Measurements from ENCODE around the gene ADCY1.

Gene ADCY1

DNA sequence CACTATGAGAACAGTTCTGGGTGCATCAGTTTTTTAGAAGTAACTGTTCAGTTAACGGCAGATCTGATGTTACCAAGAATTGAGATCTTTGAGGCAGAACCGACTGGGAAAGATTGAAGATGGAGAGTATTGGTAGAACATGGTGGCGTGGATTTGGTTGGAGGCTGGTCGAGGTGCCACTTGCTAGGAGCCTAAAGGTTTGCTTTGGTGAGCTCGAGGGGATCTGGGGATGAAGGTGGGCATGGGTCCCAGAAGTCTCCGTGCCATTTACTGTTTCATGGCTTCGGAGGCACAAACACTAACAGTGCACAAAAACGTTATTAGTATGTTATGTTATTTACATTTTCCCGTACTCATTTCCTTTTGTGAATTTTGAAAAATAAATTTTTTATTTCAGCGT, 81.4 kb downstream of the ADCY1 start:
- H3K27ac ChIP-seq = no peak overlapping the region
- H3K36me3 ChIP-seq (replicated peaks) = no peaks in the 10 kb centered on the region
- no peaks in the 10 kb centered on the region for H3K27me3 ChIP-seq (replicated peaks)
- H3K4me3 ChIP-seq (ENCODE audit: low read depth, low read length) = no peak overlapping the region
- TF ChIP-seq, protein P1, sequence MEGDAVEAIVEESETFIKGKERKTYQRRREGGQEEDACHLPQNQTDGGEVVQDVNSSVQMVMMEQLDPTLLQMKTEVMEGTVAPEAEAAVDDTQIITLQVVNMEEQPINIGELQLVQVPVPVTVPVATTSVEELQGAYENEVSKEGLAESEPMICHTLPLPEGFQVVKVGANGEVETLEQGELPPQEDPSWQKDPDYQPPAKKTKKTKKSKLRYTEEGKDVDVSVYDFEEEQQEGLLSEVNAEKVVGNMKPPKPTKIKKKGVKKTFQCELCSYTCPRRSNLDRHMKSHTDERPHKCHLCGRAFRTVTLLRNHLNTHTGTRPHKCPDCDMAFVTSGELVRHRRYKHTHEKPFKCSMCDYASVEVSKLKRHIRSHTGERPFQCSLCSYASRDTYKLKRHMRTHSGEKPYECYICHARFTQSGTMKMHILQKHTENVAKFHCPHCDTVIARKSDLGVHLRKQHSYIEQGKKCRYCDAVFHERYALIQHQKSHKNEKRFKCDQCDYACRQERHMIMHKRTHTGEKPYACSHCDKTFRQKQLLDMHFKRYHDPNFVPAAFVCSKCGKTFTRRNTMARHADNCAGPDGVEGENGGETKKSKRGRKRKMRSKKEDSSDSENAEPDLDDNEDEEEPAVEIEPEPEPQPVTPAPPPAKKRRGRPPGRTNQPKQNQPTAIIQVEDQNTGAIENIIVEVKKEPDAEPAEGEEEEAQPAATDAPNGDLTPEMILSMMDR (IDR thresholded peaks at IDR 0.05; ENCODE audit: low read depth, low read length, missing control alignments) = no peak
- in situ Hi-C loops (cut with HindIII; ENCODE audit: low pct_ligation_motif_present, low sequenced_read_pairs) = no loop called here
- no peak for DNase-seq

DNA sequence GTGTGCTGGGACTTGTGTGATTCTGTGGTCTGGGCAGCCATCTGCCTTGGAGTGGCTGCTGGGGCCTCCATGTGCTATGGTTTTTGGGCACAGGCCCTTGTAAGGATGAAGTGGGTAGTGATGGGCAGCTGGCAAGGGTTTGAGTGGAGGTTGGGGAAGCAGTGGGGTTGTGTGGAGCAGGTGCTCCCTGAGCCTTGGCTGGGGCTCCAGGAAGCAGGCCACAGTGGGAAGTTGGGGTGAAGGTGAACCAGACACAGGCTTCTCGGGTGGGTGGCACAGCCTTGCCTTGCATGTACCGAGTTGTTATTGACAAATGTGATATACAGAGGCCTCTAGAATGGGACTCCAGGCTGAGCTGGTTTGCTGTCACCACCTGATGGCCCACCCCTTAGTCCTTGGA, 82.3 kb downstream of the ADCY1 start:
- in situ Hi-C loops (cut with HindIII; ENCODE audit: low pct_ligation_motif_present, low sequenced_read_pairs) = no loop called here
- TF ChIP-seq, protein P1 (IDR thresholded peaks at IDR 0.05; ENCODE audit: low read depth, low read length, missing control alignments) = no peak
- Histone ChIP-seq H3K4me3 (ENCODE audit: low read depth, low read length) (no peak overlapping the region), H3K27ac (no peak overlapping the region), H3K27me3 (replicated peaks) (no peaks in the 10 kb centered on the region), H3K36me3 (replicated peaks) (no peaks in the 10 kb centered on the region)
- DNase-seq = no peak

DNA sequence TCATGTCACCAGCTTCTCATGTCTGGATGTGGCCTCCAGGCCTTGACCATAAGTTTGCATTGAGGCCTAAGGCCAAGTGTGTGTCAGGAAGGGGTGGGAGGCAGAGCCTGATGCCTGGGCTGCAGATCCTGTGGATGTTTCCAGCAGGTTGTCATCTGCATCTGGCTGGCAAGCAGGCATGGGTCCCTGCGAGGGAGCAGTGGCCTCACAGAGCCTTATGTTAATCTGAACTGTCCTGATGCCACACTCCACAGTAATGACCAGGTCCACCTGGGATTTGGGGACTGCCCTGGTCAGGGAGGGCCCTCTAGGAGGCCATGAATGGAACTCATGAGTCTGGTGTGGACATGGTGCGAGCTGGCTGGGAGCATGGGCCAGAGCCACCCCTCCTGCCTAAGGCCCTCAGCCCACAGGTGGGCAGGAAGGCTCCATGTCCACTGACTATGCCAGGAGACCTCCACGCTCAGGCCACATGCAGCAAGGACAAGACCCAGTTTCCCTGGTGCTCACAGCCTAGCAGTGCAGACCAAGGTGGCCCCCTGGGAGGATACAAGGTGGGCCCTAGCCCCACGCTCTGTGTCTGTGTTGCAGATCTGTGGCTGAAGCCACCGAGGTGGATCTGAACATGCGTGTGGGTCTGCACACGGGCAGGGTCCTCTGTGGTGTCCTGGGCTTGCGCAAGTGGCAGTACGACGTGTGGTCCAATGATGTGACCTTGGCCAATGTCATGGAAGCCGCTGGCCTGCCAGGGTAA, 83.1 kb downstream of the ADCY1 start:
- in situ Hi-C loops (cut with HindIII; ENCODE audit: low pct_ligation_motif_present, low sequenced_read_pairs) = no loop called here
- Histone ChIP-seq H3K4me3 (ENCODE audit: low read depth, low read length) (no peak overlapping the region), H3K36me3 (replicated peaks) (no peaks in the 10 kb centered on the region), H3K27ac (no peak overlapping the region), H3K27me3 (replicated peaks) (no peaks in the 10 kb centered on the region)
- no peak for DNase-seq
- TF ChIP-seq, protein P1 (IDR thresholded peaks at IDR 0.05; ENCODE audit: low read depth, low read length, missing control alignments) = no peak

DNA sequence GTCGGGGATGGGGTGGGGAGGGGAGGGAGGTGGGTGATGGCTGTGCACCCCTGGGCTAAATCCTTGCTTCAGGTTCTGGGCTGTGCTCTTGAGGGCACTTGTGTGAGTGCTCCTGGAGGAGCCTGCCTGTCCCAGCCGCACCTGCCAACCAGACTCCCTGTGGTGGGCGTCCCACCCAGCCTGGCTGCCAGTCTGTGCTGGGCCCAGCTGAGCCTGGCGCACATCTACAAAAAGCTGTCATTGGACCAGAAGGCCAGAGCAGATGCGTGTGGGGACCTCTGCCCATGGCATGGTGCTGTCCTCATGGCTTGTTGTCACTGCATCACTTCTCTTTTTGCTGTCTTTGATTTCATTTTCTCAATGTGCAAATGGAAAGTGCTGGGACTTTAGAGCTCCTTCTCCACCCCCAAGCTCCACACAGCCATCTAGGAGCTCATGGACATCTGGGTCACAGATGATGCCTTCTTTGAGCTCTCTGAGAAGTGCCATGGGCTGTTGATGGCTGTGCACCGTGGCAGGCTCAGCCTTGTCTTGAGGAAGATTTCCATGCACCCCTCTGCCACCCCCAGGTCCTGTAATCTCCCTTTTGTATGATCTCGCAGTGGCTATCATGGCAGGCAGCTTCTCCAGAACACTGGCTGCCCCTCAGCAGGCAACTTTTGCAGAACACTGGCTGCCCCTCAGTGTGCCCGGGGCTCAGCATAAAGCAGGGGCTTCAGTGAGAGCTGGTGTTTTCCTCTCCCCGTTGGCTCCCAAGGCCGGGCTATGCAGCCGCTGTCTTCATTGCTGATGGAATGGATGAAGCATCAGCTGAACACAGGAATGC, 83.9 kb downstream of the ADCY1 start:
- no peak overlapping the region for H3K27ac ChIP-seq
- no peaks in the 10 kb centered on the region for H3K27me3 ChIP-seq (replicated peaks)
- no peak overlapping the region for H3K4me3 ChIP-seq (ENCODE audit: low read depth, low read length)
- H3K36me3 ChIP-seq (replicated peaks) = no peaks in the 10 kb centered on the region
- no peak for DNase-seq
- in situ Hi-C loops (cut with HindIII; ENCODE audit: low pct_ligation_motif_present, low sequenced_read_pairs) = no loop called here
- TF ChIP-seq, protein P1 (IDR thresholded peaks at IDR 0.05; ENCODE audit: low read depth, low read length, missing control alignments) = no peak

DNA sequence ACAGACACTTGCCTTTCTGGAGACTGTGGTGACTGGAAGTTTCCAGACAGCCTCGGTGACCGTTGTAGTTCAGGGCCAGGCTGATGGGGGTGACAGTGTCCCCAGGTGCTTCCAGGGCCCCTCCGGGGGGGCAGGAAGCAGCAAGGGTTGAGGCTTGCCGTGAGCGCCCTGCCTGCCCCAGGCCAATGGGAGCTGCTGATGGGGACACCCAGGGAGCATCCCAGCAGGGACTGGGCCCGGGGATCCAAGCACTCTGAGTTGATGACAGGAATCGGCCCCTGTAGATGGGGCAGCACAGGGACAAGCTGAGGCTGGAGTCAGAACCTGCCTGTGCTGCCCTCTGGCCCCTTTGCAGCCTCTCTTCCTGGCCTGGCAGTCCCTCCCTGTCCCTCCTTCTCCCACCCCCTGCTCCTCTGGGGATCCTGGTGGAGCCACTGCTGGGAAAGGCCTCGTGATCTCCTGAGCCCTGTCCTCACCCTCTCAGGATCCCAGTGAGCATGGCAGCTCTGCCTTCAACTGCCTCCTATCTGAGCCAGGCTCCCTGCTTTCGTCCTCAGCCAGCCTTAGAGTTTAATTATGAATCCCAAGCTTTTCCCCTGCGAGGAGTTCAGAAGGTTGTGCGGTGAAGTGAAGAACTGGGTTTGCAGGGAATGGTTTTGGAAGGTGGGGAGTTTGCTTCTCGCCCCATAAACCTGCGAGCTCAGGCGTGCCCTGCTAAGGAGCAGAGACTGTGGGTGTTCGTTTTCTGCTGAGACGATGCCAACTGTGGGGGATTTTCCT, 84.7 kb downstream of the ADCY1 start:
- Histone ChIP-seq H3K36me3 (replicated peaks) (no peaks in the 10 kb centered on the region), H3K27me3 (replicated peaks) (no peaks in the 10 kb centered on the region), H3K27ac (no peak overlapping the region), H3K4me3 (ENCODE audit: low read depth, low read length) (no peak overlapping the region)
- TF ChIP-seq, protein P1 (IDR thresholded peaks at IDR 0.05; ENCODE audit: low read depth, low read length, missing control alignments) = no peak
- DNase-seq = no peak
- in situ Hi-C loops (cut with HindIII; ENCODE audit: low pct_ligation_motif_present, low sequenced_read_pairs) = no loop called here
